GM12891 (cell line): ENCODE results near the gene ATF7IP2.

Experiments used
- POLR2A ChIP-seq: IDR thresholded peaks from 2 replicates; pipeline ENCODE4 v1.6.1; 2011; ENCODE audit warnings: low read depth, low read length, control low read depth
- POLR2AphosphoS5 ChIP-seq: IDR thresholded peaks from 2 replicates; pipeline ENCODE4 v1.6.1; 2011; ENCODE audit warnings: low read depth, low read length, control low read depth
- POU2F2 ChIP-seq: IDR thresholded peaks from 2 replicates; pipeline ENCODE4 v1.6.1; 2011; ENCODE audit warnings: low read depth, mild to moderate bottlenecking, control low read depth, low read length, moderate library complexity
- SPI1 ChIP-seq: IDR thresholded peaks from 2 replicates; pipeline ENCODE4 v1.6.1; 2011; ENCODE audit warnings: low read depth, low read length, control low read depth
- TAF1 ChIP-seq: IDR thresholded peaks from 2 replicates; pipeline ENCODE4 v1.6.1; 2011; ENCODE audit warnings: low read depth, low read length, control low read depth

GRCh38 chr16:10526962-10527361 is 141.1 kb downstream of the ATF7IP2 start:
- TF ChIP-seq POLR2AphosphoS5 (no peak), POU2F2 (no peak), POLR2A (no peak), TAF1 (no peak), SPI1 (no peak)
